ENCODE measurements around the gene KLHL34. TPM values are rescaled to one million over a fixed set of nuclear protein-coding genes. Genes with fewer than 3 reads are reported as not detected.
A peak's percentile ranks its signal among the peaks of the same experiment; 100 is the strongest.

The KLHL34 gene
- total RNA-seq, 2 experiments from 2014 or later, result 0.15 to 0.16 TPM

DNA sequence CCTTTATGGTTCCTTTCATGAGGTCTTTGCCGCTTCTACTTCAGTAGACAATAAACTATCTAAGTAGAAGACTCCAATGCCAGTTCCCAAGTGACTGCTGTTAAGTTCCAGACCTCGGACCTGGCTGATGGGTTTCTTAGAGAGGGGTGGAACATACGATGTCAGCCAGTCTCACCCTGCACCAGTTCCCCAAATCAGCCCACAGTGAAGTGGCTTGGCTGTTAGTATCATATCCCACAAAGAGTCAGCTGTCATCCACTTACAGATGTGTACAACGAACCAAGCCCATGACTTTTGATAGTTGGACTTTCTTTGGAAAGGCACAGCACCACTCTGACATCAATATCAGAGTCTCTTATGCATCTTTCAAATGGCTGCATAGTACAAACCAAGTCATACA lies 8.1 kb upstream of the KLHL34 start:
- DNase-seq (no peak), ATAC-seq (no peak)
- Mint-ChIP-seq H3K27ac (no peak overlapping the region), H3K9me3 (ENCODE audit: low read depth) (peaks cover 2% of the 10 kb centered on the region), H3K36me3 (no peaks in the 10 kb centered on the region), H3K4me1 (no peaks in the 10 kb centered on the region), H3K27me3 (peaks cover 4% of the 10 kb centered on the region), H3K4me3 (no peak overlapping the region)
- CTCF ChIA-PET, result no interaction called here

DNA sequence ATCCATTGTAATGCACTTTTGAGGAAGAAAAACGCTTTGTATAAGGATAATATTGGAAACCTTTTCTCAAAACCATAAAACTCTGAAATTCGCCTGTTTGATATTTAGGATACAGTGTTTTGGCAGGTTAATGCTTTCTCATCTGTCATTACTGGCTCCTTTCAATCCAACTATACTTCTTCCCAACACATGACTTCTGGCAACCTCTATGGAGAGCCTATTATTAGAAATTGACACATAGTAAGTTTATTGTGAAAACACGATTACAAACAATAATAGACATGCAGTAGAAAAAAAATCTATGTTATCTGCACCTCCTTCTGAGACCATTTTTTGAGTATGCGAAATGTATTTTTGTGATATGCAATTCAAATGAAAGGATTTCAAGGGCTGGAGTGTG lies 4.6 kb upstream of the KLHL34 start:
- DNase-seq, result no peak
- Mint-ChIP-seq H3K27me3 (peaks cover 11% of the 10 kb centered on the region), H3K27ac (no peak overlapping the region), H3K4me1 (peaks cover 2% of the 10 kb centered on the region), H3K4me3 (no peak overlapping the region), H3K9me3 (ENCODE audit: low read depth) (no peaks in the 10 kb centered on the region), H3K36me3 (no peaks in the 10 kb centered on the region)
- ATAC-seq, result no peak
- CTCF ChIA-PET, result no interaction called here

DNA sequence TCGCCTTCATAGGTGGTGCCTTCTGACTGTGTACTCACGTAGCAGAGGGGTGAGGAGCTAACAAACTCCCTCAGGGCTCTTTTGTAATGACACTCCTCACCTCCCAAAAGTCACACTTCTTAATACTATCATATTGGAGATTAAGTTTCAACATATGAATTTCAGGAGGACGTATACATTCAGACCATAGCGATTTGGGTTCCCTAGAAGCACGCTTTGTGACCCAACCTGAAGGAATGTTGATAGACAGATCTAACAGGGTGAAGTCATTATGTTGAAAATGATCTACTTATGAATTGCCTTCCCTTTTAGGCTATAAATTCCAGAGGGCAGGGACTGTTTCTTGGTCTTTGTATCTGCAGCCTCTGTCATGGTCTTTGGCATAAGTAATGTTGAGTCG lies 3.2 kb upstream of the KLHL34 start:
- Mint-ChIP-seq H3K36me3 (no peaks in the 10 kb centered on the region), H3K9me3 (ENCODE audit: low read depth) (no peaks in the 10 kb centered on the region), H3K4me1 (peaks cover 2% of the 10 kb centered on the region), H3K27me3 (peaks cover 14% of the 10 kb centered on the region), H3K4me3 (no peak overlapping the region), H3K27ac (no peak overlapping the region)
- ATAC-seq (no peak), DNase-seq (no peak)
- CTCF ChIA-PET, result no interaction called here

DNA sequence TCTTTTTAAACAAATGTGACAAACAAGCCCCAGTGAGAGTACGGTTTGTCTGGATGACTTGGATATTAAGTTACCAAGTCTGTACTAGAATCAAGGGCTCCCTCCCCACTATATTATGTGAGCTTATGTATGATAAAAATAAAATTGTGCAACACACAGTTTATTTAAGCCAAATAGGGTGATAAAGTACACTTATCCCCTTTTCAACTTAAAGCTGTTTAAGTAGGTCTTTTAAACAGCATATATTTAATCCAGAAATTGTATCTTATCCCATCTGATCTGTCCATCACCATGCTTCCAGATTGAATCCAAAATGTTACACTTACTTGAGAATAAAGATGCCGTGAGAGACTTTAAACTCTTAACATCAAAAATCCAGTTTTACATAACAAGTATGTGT lies 2.0 kb upstream of the KLHL34 start:
- DNase-seq (no peak), ATAC-seq (no peak)
- Mint-ChIP-seq H3K4me3 (no peak overlapping the region), H3K9me3 (ENCODE audit: low read depth) (no peaks in the 10 kb centered on the region), H3K36me3 (no peaks in the 10 kb centered on the region), H3K27ac (no peak overlapping the region), H3K4me1 (peaks cover 2% of the 10 kb centered on the region), H3K27me3 (peaks cover 14% of the 10 kb centered on the region)
- CTCF ChIA-PET, result no interaction called here

DNA sequence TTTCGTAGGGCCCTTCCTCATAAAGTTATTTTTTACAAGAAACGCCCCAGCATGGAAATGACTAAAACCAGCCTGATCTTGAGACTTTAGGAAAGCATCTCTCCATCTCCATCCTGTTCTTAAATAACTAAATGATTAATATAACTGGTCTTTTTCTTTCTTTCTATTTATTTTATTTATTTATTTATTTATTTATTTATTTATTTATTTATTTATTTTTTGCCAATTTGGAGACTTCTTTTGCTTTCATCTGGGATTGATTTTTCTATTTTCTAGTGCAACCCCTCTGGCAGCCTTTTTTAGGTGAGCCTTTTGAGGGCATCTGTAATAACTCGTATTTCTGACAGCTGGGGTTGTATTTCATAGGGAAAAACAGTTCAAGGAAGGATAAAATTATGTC lies 1.2 kb upstream of the KLHL34 start:
- CTCF ChIA-PET, result no interaction called here
- Mint-ChIP-seq H3K27me3 (peaks cover 14% of the 10 kb centered on the region), H3K36me3 (no peaks in the 10 kb centered on the region), H3K4me3 (peak overlapping the region; percentile 33), H3K9me3 (ENCODE audit: low read depth) (no peaks in the 10 kb centered on the region), H3K4me1 (peaks cover 2% of the 10 kb centered on the region), H3K27ac (peak overlapping the region; percentile 45)
- no peak for DNase-seq
- ATAC-seq, result no peak

DNA sequence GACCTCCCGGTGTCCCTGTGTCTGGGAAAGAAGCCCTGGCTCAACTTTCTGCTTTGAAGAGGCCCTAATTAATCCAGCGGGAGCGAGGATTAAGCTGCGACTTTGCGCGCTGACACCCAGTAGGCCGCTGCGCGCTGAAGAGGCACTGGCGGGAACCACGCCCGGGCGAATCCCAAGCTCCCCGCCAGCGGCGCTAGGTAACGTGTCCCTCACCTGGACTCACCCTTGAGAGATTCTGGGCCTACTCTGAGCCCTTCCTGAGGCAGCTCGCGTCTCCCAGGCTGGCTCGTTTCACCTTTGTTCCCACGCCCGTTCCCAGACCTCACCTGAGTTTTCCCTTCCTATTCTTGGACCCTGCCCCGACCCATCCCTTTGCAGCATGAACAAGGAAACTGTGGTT lies 616 bp upstream of the KLHL34 start:
- Mint-ChIP-seq H3K27ac (peak overlapping the region; percentile 45), H3K4me3 (peak overlapping the region; percentile 33), H3K36me3 (no peaks in the 10 kb centered on the region), H3K9me3 (ENCODE audit: low read depth) (no peaks in the 10 kb centered on the region), H3K4me1 (peaks cover 2% of the 10 kb centered on the region), H3K27me3 (peaks cover 12% of the 10 kb centered on the region)
- ATAC-seq (no peak), DNase-seq (no peak)
- CTCF ChIA-PET, result interaction anchor here (0.7 kb wide), 1 partner anchor 74 kb away, joined by 3 read pairs; no protein-coding TSS in a partner anchor

DNA sequence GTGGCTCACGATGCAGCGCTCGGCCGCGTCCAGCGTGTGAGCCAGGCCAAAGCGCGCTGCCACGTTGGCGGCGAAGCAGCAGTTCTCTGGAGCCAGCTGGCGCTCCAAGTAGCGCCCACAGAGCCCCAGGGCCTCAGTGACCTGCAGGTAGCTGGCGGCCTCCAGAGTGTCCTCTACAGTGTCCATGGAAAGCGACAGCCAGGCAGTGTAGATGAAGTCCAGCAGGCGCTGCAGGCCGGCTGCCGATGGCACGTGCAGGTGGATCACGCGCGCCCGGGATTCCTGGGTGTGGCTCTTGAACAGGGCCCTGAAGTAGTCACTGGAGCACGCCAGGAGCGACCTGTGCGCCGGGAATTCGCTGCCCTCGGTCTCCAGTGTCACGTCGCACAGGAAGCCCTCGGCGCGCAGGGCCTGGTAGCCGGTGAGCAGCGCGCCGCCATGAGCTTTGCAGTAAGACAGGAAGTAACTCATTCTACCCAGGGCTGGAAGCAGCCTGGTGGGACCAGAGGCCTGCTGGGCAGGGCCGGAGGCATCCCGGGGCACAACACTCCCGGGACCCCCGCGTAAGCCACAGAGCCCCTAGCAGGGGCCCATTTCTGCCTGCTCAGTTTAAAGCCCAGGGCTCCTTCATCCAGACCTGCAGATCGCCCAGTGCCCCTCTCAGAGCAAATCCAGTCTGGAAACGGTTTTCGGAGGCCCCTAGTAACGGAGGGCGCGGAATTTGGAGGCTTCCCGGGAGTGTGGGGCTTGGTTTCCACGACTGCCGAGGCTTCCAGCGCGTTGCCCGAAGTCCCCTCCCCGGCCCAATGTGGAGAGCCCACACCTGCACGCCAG lies 595 bp downstream of the KLHL34 start:
- no peak overlapping the region for H3K27ac Mint-ChIP-seq
- ATAC-seq, result no peak
- CTCF ChIA-PET, result no interaction called here

DNA sequence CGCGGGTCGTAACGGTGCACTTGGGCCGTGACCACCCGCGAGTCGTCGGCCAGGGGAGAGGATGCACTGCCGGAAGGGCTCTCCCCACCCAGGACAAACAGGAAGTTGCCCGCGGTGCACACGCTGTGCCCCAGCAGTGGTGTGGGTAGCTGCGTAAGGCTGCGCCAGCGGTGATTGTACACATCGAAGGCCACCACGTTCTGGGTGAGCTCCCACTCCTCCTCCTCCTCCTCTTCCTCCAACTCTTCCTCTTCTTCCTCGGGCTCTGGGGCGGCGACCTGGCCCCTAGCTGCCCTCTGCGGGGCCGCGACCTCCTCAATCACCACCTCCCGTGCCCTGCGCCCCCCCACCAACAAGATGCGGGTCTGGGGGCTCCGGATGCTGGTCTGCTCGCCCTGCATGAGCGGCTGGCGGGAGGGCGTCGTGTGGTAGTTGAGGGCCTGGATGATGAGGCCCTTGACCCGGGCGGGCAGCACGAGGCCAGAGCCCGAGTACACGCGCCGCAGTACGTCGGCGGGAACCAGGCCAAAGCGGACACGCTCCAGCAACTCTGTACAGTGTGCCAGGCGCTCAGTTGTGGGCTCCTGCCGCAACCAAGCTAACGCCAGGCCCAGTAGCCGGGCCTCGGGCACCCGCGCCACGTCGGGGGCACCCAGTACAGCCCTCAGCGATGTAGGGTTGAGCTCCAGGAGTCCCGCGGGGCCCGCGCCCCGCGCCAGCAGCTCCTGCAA lies 1.4 kb downstream of the KLHL34 start:
- no peak for DNase-seq
- ATAC-seq, result no peak
- CTCF ChIA-PET, result no interaction called here
- Mint-ChIP-seq H3K27ac (no peak overlapping the region), H3K27me3 (peaks cover 10% of the 10 kb centered on the region), H3K4me3 (no peak overlapping the region), H3K36me3 (no peaks in the 10 kb centered on the region), H3K4me1 (peaks cover 2% of the 10 kb centered on the region), H3K9me3 (ENCODE audit: low read depth) (no peaks in the 10 kb centered on the region)

More for the DNA sequence above, 595 bp downstream of the KLHL34 start:
- peaks cover 2% of the 10 kb centered on the region for H3K4me1 Mint-ChIP-seq
- H3K36me3 Mint-ChIP-seq, result no peaks in the 10 kb centered on the region
- no peak for DNase-seq
- H3K4me3 Mint-ChIP-seq, result no peak overlapping the region
- no peaks in the 10 kb centered on the region for H3K9me3 Mint-ChIP-seq (ENCODE audit: low read depth)
- peaks cover 10% of the 10 kb centered on the region for H3K27me3 Mint-ChIP-seq

DNA sequence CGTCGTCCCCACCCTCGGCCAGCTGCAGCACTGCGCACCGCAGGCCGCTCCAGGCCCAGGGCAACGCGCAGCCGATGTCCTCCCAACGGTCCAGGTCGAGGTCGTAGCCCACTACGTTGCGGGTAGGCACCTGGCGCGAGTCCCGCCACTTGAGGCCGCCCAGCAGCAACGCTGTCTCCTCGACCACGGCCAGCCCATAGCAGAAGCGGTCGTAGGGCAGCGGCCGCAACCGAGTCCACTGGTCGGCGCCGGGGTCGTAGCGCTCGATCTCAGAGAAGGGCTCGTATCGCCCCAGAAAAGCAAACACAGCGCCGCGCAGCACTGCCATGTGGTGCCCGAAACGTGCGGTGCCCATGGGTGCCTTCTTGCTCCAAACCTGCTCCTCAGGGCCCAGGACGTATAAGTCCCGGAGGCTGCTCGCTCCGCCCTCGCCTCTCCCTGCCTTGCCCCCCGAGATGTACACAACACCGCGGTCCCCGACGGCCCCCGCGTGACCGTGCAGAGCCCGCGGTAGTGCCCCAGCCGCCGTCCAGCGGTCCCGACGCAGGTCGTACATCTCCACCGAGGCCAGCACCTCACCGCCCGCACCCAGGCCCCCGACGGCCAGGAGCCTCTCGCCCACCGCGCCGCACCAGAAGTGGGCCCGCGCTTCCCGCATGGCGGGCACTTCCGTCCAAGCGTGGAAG lies 2.1 kb downstream of the KLHL34 start:
- peaks cover 10% of the 10 kb centered on the region for H3K27me3 Mint-ChIP-seq
- no peak for ATAC-seq
- DNase-seq, result no peak
- H3K4me1 Mint-ChIP-seq, result peaks cover 2% of the 10 kb centered on the region
- CTCF ChIA-PET, result no interaction called here
- H3K36me3 Mint-ChIP-seq, result no peaks in the 10 kb centered on the region
- H3K9me3 Mint-ChIP-seq (ENCODE audit: low read depth), result no peaks in the 10 kb centered on the region
- no peak overlapping the region for H3K4me3 Mint-ChIP-seq
- H3K27ac Mint-ChIP-seq, result no peak overlapping the region

DNA sequence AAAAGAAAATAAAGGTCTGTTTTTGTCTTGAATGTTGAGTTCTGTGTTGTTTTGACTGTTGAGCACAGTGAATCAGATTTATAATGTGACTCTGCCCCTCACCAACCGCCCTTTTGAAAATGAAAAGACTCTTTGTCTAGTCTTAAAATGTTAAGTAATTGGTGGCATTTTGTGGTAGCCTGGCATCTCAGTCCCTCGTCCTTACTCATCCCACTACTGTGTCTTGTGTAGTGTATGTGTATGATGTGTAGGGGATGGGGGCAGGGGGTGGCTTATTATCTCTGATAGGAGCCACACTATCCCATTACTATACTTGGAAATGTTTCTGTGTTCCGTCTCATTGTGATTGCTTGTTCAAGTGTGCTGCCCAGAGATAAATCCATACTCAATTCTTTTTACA lies 12.2 kb downstream of the KLHL34 start:
- Mint-ChIP-seq H3K4me3 (no peak overlapping the region), H3K9me3 (ENCODE audit: low read depth) (no peaks in the 10 kb centered on the region), H3K36me3 (no peaks in the 10 kb centered on the region), H3K4me1 (no peaks in the 10 kb centered on the region), H3K27ac (no peak overlapping the region), H3K27me3 (no peaks in the 10 kb centered on the region)
- DNase-seq (no peak), ATAC-seq (no peak)
- CTCF ChIA-PET, result no interaction called here

DNA sequence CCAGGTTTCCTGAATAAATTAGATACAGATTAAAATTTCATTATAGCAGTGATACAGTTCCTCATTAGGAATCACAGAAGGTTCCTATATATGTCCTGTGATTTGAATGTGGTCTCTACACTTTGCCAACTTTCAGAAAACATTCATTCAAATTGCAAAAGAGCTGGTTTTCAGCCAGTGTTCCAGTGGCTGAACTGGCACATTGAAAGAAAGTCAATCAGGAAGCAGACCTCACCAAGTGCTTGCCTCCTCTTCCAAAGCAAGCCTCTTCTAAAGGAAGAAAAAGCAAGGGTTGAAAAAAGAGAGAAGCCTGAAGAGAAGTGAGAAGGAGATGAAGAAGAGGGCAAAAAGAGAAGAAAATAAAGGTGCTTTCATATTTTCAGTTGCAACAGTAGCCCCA lies 12.7 kb downstream of the KLHL34 start:
- Mint-ChIP-seq H3K36me3 (no peaks in the 10 kb centered on the region), H3K4me3 (no peak overlapping the region), H3K9me3 (ENCODE audit: low read depth) (no peaks in the 10 kb centered on the region), H3K27me3 (no peaks in the 10 kb centered on the region), H3K4me1 (no peaks in the 10 kb centered on the region), H3K27ac (no peak overlapping the region)
- CTCF ChIA-PET, result no interaction called here
- DNase-seq (no peak), ATAC-seq (no peak)

DNA sequence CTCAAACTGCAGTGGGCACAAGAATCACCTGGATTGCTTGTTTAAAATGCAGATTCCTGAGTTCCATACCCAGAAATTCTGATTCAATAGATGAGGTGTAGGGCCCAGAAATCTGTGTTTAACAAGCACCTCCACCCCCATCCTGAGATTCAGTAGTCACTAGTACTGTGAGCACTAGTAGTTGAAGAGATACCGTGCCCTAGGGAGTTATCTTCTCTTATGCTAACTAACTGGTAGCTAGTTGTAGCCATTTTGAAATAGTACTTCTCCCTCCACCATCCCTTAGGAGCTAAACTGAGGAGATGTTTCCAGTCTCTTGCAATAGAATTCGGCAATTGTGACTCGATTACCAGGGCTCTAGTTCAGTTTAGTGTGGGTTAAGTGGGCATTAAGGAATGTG lies 18.4 kb downstream of the KLHL34 start:
- no peak for DNase-seq
- no peak overlapping the region for H3K27ac Mint-ChIP-seq
- H3K9me3 Mint-ChIP-seq (ENCODE audit: low read depth), result no peaks in the 10 kb centered on the region
- no peaks in the 10 kb centered on the region for H3K36me3 Mint-ChIP-seq
- no peak overlapping the region for H3K4me3 Mint-ChIP-seq
- no peaks in the 10 kb centered on the region for H3K27me3 Mint-ChIP-seq
- H3K4me1 Mint-ChIP-seq, result no peaks in the 10 kb centered on the region
- no peak for ATAC-seq
- CTCF ChIA-PET, result no interaction called here

DNA sequence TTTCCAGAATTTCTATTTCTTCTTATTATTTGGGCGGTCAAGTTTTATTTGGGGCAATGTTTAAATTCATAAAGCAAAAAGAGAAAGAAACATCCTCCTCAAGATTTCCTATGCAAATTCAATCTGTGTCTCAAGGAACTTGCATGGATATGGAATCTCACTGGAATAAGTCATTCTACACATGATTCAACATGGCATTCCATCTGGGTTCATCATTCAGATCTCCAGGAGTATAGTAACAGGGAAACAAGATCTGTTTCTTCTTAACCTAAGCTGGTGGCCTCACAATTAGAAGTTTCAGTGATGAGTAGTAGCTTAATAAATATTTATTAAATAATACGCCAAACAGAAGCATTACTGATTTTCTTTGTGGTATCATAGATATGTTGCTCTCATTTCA lies 19.8 kb downstream of the KLHL34 start:
- no peak overlapping the region for H3K27ac Mint-ChIP-seq

DNA sequence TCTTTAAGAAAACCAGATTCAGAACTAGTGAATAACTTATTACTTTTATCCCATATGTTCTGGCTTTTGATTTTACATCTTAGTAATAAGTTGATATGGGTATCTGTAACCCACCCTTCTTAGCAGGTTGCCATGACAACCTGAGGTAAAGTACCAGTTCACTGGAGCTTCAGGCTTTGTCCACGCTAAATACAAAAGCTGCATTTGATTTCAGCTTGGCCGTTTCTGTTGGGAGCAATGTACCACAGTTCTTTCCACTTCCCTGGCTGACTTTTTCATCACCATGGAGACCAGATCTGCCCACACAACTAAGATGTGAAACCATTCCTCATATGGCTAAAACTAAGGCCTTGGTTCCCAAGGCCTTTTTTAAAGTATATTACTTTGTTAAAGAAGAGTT lies 26.1 kb downstream of the KLHL34 start:
- H3K36me3 Mint-ChIP-seq, result no peaks in the 10 kb centered on the region
- DNase-seq, result no peak
- no peaks in the 10 kb centered on the region for H3K9me3 Mint-ChIP-seq (ENCODE audit: low read depth)
- CTCF ChIA-PET, result no interaction called here
- H3K27me3 Mint-ChIP-seq, result no peaks in the 10 kb centered on the region
- ATAC-seq, result no peak
- no peak overlapping the region for H3K4me3 Mint-ChIP-seq
- H3K27ac Mint-ChIP-seq, result no peak overlapping the region
- H3K4me1 Mint-ChIP-seq, result no peaks in the 10 kb centered on the region

More for the DNA sequence above, 19.8 kb downstream of the KLHL34 start:
- ATAC-seq, result no peak
- CTCF ChIA-PET, result no interaction called here
- Mint-ChIP-seq H3K4me1 (no peaks in the 10 kb centered on the region), H3K27me3 (no peaks in the 10 kb centered on the region), H3K9me3 (ENCODE audit: low read depth) (no peaks in the 10 kb centered on the region), H3K4me3 (no peak overlapping the region), H3K36me3 (no peaks in the 10 kb centered on the region)
- DNase-seq, result no peak
